Renal pelvis (tissue), 4 donors: Measurements from ENCODE around the gene MTM1. TPM values are rescaled to one million over a fixed set of nuclear protein-coding genes. Genes with fewer than 3 reads are reported as not detected.

Source experiments
- DNase-seq: peaks from one replicate; pipeline ENCODE4 v3.0.0-alpha.2; 2013
- polyA plus RNA-seq, 3 donors: library from polyadenylated mRNA; unstranded; fragments of 120-200 nt; gene quantifications; one replicate each; pipeline ENCODE4 v1.2.1, GENCODE V29; 2013; ENCODE audit not compliant: insufficient read length in 3 of 3

The MTM1 gene
- polyA plus RNA-seq, 3 donors, result 9.8 to 13.7 (median 13.7) TPM

DNA sequence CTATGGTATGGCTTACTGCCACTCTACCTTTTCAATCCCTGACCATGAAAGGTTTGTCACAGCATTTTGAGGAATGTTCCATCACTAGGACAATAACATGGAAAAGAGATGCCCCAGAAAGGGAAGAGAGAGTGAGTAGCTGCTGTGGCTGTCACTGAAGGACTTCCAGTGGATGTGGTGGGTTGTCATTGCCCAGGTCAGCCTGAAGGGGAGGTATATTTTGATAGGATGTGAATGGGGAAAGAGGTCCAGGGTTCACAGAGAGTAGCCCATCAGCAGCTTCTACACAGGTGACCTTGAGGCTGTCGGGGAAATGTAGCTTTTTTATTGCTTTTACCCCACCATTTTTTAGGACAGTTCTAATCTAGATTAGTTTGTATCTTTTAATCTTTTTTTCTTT lies 30.8 kb downstream of the MTM1 start:
- DNase-seq, result no peak

DNA sequence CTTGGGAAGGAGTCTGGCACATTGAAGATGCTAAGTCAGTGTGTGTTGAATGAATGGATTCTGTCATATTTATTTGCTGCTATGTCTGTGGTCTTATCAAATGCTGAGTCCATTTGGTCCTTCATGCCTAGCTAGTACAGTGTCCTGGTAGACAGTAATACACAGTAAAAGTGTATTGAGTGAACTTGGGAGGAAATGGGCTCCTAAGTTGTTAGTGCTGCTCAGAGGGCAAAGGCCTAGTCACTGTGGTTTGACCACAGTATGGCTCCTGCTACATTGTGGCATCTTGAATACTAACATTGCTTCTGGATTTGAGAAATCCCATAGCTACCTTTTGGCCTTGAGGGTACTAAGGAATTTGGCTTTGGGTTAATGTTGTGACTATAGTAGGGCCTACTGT lies 33.9 kb downstream of the MTM1 start:
- DNase-seq, result no peak

DNA sequence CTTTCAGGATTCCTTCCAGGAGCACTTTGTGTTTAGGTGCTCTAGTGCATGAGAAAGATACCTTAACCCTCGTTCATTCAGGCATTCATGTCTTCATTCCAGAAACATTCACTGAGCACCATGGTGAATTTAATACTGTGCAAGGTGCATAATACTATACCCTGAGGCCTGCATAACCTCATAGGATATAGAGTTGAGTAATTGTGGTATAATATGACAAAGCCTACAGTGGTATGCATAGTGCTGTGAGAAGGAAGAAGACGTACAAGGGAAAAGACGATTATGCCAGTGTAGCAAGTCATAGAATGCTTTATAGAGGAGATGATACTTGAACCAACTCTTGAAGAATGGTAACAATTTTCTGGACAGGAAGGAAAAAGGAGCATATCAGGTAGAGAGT lies 34.3 kb downstream of the MTM1 start:
- DNase-seq, result no peak

DNA sequence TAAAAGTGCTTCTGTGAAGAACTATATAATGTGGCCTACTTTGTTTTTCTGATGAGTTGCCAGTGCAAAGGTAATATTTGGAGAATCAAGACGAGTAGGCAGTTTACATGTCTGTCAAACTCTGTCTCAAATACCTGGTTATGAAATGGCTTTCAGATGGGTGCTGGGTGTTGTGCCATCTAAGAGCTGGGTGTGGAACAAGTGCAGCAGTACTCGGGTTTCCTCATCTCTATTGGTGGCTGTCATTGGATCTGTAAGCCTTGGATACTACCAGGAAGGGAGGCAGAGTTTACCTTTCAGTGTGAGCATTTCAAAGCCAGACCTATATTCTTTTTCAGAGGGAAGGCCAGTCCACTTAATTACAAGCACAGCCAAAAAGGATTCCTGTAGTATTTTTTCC lies 37.2 kb downstream of the MTM1 start:
- DNase-seq, result no peak

DNA sequence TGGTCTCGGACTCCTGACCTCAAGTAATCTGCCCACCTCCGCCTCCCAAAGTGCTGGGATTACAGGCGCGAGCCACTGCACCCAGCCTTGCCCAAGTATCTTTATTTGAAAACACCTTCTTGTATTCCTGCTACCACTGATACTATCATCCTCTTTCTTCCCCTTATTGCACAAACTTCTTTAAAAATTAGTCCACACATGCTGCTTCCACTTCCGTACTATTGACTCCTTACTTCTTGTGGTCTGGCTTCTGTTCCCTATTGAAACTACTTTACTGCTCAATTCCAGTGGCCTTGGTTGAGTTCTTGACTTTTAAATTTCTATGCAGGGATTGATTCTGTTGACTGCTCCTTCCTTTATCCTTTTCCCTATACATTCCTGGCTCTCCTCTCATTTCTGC lies 38.8 kb downstream of the MTM1 start:
- DNase-seq, result no peak

DNA sequence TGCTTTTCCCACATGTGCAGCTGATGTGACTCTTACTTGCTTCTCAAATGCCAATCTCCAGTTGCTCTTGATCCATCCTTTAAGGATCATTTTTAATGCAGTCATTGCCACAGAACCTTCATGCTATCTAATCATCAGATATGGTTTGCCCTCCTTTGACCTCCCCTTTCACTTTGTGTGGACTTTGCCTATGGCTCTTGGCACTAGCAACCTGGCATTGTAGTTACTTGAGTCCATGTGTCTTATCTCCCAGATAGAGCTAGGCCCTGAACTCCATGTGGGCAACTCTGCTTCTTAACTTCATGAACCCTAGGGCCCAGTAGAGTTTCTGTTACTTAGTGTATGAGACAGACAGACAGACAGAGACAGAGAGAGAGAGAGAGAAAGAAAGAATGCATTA lies 41.6 kb downstream of the MTM1 start:
- no peak for DNase-seq

DNA sequence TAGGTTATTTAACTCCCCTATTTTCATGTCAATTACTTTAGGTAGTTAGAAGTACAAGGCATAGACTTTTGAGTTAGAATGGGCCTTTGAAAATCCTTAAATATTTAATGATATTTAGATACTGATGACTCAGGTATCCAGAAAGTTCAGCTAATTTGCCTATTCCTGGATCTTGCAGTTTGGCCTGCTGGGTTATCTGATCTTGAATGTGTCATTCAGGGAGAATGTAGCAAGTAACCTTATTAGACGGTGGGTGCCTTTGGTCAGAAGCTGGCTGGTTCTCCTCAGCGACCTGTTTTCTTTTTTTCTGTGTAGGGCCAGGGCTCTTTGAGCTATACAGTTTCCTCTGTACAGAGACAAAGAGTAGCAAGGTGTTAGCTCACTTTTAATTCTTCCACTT lies 42.0 kb downstream of the MTM1 start:
- no peak for DNase-seq

DNA sequence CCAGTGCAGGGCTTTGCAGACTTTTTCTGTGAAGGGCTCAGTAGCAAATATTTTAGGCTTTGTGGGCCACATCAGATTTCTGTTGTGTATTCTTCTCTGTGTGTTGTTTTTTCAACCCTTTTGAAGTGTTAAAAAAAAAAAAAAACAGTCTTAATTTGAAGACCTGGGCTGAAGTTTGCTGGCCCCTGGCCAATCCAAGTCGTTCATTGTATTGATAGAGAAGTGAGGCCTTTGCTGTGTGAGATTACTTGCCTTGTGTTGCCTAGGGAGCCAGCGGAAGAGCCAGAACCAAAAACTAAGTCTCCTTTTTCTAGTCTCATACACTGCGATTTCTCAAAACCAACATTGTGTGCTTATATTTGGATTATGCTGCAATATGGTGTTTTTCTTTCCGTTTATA lies 46.9 kb downstream of the MTM1 start:
- DNase-seq, result no peak

DNA sequence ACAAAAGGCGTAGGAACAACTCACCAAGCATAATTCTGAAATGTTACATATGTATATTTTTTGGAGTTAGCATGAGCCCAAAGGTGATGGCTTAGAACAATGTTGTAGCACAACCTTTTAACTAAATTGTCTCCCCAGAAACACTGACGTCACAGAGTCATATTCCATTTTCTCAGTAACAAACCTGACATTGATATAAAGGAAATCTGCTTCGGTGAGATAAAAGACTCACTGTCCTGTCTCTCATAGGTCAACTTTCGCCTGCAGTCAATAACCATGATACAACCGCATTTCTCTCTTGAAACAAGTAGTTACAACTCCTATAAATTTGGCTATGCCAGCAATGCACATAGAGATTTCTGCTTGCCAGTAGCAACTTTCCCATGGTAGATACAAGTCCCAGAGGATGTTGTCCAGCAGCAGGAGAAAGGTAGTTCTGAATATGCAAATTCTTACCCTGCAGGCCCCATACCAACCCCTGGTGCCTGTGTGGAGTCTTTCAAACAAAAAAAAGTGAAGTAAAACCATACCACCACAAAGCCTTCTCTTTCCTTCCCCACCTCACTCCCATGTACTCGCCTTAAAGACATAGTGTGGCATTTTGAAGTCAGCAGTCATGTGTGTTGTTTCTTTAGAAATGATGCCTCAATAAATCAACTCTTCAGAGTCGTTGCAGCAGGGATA lies 47.9 kb downstream of the MTM1 start:
- no peak for DNase-seq

DNA sequence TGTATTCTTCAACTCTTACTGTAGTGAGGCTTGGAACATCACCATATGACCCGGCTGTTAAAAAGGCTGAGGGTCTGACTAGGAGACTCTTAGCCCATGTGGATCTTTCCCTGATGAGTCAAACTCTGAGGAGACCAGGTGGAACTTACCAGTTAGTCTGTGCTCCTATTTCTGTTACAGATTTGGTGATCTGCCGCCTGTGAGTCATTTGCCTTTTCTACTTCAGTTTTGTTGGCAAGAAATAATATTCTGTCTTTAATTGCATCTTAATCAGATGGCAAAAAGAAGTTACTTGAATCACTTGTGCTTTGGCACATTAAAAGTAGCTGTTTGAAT lies 48.4 kb downstream of the MTM1 start:
- DNase-seq, result no peak

DNA sequence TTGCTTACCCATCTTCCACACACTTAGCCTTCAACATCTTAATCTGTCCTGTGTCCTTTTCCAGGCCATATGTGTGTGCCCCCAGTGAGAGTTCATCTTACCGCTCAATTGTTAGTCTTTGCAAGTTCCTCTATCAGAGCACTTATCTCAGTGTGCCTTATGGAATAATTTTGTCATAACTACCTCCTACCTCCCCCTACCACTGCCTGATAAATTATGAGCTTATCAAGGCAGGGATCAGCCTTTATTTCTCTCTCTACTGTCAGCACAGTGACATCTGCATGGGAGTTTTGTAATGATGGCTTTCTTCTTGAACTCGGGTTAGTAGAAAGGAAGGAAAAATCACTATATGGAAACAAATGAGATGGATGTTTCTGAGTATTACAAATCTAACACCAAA lies 53.2 kb downstream of the MTM1 start:
- DNase-seq, result no peak

DNA sequence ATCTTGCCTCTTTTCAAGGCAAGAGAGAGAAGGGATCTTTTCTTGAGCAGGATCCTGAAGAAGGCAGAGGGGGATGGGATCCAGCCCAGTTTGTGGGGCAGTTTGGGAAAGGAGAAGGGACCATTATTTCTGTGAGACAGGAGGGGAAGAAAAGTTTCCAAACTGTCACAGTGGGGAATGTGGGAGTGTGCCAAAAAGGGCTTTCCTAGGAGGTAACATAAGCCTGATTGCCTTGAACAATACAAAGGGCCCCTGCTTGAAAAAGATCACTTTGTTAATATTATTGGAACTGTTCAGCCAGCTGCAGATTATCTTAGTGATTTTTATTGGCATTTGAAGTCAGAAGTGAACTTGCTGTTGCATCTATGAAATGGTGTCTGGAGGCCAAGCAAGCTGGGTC lies 55.2 kb downstream of the MTM1 start:
- no peak for DNase-seq

DNA sequence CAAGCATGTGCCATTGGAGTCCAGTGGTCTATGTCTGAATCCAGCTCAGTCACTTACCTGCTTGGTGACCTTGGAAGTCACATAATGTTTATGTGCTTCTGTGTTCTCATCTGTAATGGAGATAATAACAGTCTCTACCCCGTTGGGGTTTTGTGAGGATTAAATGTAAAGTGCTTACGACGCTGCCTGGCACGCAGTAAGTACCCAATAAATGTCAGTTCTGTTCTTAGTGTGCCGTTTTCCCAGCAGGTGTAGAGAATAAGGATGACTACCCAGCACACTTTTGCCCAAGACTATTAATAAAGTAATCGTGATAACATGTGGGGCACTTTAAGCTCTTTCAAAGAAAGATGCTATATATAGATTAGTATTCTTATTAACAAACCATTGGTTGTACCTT lies 56.7 kb downstream of the MTM1 start:
- no peak for DNase-seq

DNA sequence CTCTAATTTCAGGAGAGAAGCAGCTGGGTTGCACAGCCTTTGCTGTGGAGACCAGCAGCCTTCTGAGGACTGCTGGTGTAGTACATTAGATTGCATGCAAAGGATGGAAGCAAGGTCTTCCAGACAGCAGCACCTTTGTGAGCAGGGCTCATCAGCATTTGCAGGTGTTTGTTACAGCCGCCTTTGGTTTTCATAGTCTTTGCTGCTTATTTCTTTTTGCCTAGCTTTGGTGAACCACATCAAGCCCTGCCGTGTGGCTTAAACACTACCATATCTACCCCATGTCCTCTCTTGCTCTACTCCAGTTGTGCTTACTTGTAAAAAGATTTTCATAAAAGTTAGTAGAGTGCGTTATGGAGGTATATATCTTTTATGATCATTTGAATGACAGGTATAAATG lies 57.5 kb downstream of the MTM1 start:
- no peak for DNase-seq

DNA sequence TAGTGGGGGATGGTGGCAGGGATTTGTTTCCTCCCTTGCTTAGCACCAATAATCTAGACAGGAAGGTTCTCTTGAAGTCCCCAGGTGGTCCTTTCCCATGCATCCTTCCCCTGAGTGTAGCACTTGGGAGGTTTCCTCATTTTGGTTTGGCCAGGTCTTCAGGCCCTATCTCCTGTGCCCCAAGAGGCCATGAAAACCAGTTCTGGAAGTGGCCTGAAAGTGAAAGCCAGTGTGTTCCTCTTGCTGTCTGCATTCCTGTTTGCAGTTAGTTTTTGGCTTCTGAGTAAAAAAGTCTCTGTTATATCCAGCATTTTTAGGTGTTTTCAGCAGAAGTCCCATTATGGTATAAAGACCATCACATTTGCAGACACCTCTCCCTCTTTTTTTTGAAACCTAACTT lies 59.5 kb downstream of the MTM1 start:
- DNase-seq, result no peak

DNA sequence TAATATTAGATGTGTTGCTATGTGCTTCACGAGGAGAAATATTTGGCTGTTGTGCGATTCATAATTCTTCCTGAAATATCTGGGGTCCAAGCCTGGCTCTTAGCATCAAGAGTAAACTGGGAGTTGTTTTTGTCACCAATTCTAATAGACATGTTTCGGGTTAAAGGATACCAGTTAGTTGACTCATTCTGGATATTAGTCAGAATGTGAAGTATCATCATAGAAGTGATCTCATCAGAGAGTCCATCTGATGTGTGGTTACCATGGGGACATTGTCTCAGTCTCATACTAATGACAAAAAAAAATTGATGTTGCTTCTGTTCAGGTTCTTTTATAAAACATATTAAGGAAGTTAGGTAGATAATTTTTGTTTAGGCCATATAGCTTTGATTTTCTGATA lies 67.5 kb downstream of the MTM1 start:
- no peak for DNase-seq

DNA sequence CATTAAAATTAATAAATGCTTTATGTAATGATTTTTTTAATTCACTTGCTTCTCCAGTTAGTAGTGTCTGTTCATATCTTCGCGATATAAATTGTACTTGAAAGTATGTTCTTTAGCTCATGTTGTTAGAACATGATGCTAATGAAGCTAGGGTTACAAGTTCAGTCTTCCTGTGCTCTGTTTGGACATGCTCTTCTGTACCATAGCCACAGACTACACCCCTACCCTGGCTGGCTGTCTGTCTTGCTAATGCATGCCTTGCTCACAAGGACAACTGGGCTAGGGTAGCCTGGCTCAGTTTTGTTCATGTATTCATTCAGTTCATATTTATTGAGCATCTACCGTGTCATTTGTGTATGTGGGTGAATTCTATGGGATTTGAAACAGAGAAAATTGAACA lies 74.0 kb downstream of the MTM1 start:
- no peak for DNase-seq

DNA sequence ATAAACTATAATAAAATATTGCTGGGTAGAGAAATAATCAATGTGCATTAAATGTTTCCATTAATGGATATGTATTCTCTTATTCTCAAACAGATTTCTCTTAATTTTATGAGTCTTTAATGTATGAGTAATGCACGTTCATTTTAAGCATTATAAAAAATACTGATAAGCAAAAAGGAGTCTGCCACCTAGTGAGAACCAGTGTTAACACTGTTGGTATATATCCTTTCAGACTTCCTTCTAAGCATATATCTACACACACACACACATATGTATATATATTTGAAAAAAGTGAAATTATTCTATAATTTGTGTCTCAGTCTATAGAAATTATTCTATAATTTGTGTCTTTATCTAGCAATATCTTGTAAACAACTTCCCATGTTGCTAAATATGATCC lies 74.8 kb downstream of the MTM1 start:
- DNase-seq, result no peak

DNA sequence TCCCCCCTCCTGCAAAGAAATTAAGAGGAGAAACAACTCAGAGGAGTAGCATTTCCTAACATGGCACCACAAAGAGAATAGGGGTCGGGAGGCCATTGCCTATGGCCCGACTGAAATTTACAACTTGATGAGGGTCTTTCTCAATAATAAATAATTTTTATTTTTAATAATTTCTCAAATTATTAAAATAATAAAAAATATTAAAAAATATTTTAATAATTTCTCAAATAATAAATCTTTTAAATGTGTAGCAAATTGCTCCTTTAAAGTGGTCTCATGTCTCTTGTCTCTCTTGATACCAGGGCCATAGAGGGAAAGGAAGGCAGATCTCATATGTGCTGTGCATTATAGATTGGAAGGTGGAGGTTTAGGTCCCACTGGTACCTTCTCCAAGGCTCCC lies 75.5 kb downstream of the MTM1 start:
- DNase-seq, result no peak

DNA sequence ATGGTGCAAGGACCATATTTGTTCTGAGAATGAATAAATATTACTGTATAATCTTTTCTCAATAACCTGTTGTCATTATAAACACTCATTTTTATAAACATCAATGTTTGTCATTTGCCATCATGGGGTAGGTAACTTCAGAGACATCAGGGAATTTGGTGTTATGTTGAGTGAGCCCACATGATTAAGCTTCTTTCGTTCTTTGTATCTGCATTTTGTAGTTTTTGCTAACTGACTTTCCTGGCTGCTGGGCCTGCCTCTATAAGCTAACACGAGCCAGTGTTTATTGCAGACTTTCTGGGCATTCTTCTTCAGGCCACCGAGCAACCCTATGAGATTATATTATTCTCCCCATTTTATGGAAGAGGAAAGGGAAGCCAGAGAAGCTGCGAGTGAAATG lies 76.0 kb downstream of the MTM1 start:
- no peak for DNase-seq

DNA sequence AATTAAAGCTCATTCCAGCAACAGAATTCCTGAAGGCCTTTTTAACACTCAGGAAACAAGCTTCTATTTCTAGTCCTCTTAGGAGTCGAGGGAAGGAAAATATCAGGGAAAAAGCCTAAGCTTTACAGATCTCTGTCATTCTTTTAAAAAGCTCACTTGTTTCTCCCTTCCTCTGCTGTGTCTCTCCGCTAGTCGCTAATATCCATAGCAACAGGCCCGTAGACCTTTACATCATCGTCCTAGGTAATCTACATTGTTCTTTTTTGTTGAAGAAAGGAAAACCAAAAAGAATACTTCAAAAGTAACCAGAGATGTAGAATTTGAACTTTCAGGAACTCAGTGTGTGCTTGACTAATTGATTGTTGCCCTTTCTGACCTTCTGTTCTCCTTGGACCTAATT lies 78.9 kb downstream of the MTM1 start:
- DNase-seq, result no peak

DNA sequence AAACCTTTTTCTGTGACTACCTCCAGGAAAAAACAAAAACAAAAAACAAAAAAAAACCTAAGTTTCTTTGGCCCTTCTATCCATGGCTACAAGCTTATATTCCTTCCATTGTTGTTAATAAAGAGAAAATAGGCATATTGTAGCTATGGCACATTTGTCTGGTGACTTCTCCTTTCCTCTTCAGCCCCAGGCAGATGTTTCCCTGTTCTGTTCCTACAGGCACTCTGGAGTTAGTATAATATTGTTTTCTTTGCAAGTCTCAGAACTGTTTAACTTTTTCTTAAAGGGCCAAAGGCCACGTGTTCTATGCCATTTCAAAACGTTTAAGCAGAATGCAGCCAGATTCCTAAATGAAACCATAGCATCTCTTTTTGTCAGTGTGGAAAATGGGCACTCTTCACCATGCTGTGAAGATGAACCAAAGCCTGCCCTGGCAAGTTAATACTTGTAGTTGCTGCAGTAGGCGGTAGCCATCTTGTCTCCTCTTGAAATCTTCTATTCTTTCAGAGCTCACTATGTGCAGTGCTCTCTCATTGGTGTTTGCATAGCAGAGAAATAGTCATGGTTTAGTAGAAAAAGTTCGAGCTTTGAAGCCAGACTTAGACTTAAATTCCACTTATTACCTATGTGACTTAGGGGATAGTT lies 80.0 kb downstream of the MTM1 start:
- no peak for DNase-seq

DNA sequence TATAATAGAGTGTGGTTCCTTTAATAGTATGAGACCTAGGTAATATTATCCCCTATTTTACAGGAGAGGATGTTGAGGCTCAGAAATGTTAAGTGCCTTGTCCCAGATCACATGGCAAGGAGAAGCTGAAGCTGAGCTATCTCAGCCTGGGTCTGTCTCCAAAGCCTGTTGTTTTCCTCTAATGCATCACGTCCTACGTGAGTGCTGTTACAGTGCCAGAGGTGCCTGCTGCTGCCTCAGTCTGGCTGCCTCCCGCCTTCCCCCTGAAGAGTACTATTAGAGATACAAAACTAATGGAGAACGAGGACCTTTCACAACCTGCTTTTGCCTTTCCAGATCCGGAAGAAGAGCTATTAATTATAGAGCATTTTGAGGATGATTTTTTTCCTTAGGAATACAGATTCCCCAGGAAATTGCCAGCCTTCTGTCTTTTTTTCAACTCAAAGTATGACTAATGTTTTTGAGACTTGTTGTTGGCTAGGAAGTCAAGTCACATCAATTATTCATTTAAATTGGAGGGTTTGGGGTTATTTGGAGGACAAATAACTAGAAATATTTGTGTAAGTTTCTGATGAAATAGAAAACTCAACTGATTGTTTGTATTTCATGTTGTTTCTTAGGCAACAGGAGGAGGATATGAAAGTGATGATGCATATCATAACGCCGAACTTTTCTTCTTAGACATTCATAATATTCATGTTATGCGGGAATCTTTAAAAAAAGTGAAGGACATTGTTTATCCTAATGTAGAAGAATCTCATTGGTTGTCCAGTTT lies 80.9 kb downstream of the MTM1 start:
- DNase-seq, result no peak

DNA sequence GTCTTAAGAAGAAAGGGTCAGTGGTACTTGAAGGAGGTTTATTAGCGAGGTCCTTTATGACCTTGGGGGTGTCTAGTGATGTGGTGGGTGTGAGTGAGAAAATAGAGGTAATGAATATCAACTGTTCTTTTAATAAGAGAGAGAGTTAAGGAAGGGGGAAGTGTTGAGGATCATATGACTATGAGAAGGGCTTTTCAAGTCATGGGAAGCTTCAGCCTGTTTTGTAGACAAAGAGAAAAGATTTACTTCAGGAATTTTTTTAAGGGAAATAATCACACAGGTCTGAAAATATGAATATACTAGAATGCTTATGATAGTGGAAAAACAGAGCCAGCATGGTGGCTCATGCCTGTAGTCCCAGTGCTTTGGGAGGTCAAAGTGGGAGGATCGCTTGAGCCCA lies 83.5 kb downstream of the MTM1 start:
- no peak for DNase-seq
